GM18511 (cell line): ENCODE data around the gene MLYCD.
A peak's percentile ranks its signal among the peaks of the same experiment; 100 is the strongest.

Experiments used
- ATAC-seq: cut with Tn5 transposase; IDR thresholded peaks from one replicate; pipeline ENCODE4 v1.9.1; 2021; ENCODE audit warnings: mild to moderate bottlenecking, moderate library complexity; ENCODE audit not compliant: unreplicated experiment

The MLYCD gene

GRCh38 chr16:83925095-83925905 is 26.4 kb downstream of the MLYCD start:
- no peak for ATAC-seq

GRCh38 chr16:83925957-83926725 is 27.2 kb downstream of the MLYCD start:
- ATAC-seq = no peak

- ATAC-seq = peak; percentile 64
Observed at GRCh38 chr16:83926726-83927397, 27.9 kb downstream of the MLYCD start.

- no peak for ATAC-seq
Observed at GRCh38 chr16:83928341-83929055, 29.6 kb downstream of the MLYCD start.

- no peak for ATAC-seq
Observed at GRCh38 chr16:83929811-83930555, 31.1 kb downstream of the MLYCD start.

GRCh38 chr16:83930730-83931500 is 32.0 kb downstream of the MLYCD start:
- no peak for ATAC-seq

GRCh38 chr16:83931556-83931955 is 32.6 kb downstream of the MLYCD start:
- ATAC-seq = no peak

GRCh38 chr16:83932304-83932703 is 33.4 kb downstream of the MLYCD start:
- no peak for ATAC-seq

- no peak for ATAC-seq
Observed at GRCh38 chr16:83932955-83933673, 34.2 kb downstream of the MLYCD start.

GRCh38 chr16:83933885-83934683 is 35.2 kb downstream of the MLYCD start:
- no peak for ATAC-seq

- no peak for ATAC-seq
Observed at GRCh38 chr16:83934684-83934977, 35.7 kb downstream of the MLYCD start.

GRCh38 chr16:83935005-83935857 is 36.3 kb downstream of the MLYCD start:
- no peak for ATAC-seq

- no peak for ATAC-seq
Observed at GRCh38 chr16:83935858-83936255, 36.9 kb downstream of the MLYCD start.

- ATAC-seq = no peak
Observed at GRCh38 chr16:83936581-83937165, 37.8 kb downstream of the MLYCD start.

GRCh38 chr16:83937267-83937666 is 38.4 kb downstream of the MLYCD start:
- no peak for ATAC-seq

- ATAC-seq = no peak
Observed at GRCh38 chr16:83937922-83938885, 39.3 kb downstream of the MLYCD start.
